ENCODE data around the gene LDLRAD4.

LDLRAD4 gene

DNA sequence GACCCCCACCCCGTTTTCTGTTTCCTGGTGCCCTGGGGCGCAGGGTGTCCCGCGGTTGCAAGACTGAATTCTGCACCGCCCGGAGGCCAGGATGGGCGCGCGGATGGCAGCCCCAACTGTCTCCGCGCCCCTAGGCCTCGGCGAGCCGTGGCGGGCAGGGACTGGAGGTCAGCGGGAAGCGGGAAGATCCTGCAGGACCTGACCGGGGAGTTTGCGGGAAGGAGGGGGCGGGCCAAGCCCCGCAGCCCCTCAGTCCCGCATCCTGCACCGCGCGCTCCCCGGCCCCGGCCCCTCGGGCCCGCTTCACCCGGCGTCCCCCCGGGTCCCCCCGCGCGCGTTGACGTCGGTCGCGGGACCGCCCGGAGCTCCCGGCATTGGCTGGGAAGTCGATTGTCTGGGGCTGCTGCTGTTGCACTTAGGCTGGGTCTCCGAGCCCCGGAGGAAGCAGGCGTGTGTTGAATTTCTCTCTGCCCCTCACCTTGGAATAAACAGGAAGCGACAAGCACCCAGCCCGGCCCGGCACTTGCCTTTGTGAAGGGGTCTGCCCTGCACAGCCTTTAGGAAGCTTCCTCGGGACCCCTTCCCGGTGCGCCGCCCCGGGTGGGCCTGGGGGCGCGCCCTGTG is at the start of gene LDLRAD4:
LDLRAD4 (plus strand) TSS at position 393 of the 624 bp plus-strand sequence.
- DNase-seq (ENCODE audit: extremely low spot score, insufficient read length, low read depth), result no peak
- no peak for FAIRE-seq

GRCh38 chr18:13173578-13174145 is 44.9 kb upstream of the LDLRAD4 start:
- FAIRE-seq (no peak), DNase-seq (ENCODE audit: extremely low spot score, insufficient read length, low read depth) (no peak)

GRCh38 chr18:13175266-13175665 is 43.3 kb upstream of the LDLRAD4 start:
- no peak for DNase-seq (ENCODE audit: extremely low spot score, insufficient read length, low read depth)
- no peak for FAIRE-seq

DNA sequence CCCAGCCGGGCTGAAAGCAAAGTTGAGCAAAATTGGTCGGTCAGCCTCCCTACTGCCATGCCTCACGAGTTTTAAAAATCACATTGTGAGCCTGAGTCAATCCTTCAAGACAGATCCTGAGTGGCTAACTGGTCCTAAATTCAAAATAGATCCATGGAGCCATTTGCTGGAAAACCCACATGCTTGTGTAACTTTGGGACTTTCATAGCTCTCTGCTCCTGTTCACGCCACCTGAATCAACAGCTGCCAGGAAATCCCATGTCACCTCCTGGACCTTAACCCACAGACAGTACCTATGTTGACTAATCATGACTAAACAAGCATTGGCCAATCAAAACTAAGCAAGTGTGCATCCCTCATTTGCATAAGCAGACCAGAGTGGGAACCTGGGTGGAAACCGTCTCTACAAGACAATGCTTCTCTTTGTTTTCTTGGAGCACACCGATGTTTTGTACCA is 42.8 kb upstream of the LDLRAD4 start:
- FAIRE-seq (no peak), DNase-seq (ENCODE audit: extremely low spot score, insufficient read length, low read depth) (no peak)

DNA sequence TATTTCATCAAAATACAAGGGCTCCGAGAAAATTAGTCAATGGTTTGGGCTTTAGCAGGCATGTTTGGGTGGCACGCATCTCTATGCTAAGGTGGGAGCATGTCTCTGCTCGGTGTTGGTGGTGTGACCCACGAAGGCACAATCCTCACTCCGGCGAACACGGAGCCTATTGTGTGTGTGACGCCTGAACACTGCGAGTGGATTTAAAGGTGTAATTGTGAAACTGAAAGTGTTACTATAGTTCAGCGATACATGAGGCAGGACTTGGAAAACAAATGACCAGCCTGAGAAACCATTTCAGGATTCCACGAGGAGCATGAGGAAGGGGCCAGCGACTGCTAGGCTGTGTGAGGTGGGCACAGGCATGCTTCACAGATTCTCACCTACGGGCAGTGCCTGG is 41.7 kb upstream of the LDLRAD4 start:
- no peak for DNase-seq (ENCODE audit: extremely low spot score, insufficient read length, low read depth)
- no peak for FAIRE-seq

DNA sequence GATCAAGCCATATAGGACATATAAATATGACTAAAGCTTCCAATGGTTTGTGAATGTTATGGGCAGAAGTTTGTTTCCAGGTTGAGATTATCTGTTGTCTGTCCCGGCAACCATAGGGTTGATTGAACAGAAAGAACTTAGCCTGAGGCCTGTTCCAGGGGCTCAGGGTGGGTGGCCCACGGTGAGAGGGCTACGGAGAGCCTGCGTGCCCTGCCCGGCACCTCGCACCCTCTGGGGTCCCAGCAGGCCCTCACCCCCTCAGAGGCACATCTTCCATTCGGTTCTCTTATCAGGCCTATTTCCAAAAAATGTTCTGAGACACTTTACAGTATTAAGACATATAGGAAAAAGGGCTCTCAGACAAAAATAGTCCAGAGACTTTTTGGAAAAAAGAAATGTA is 40.4 kb upstream of the LDLRAD4 start:
- no peak for DNase-seq (ENCODE audit: extremely low spot score, insufficient read length, low read depth)
- FAIRE-seq, result no peak

DNA sequence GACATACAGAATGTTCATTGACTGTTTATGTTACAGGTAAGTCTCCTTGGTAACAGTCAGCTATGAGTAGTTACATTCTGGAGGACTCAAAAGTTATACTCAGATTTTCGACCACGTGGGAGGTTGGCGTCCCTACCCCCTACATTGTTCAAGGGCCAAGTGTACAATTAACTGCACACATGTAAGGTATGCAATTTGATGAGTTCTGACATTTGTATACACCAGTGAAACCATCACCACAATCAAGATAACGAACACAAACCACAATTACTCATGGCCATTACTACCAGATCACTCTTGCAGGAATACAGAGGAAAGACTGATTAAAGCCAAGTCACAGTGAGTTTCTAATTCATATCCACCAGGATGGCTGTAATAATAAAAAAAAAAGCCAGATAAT is 39.6 kb upstream of the LDLRAD4 start:
- DNase-seq (ENCODE audit: extremely low spot score, insufficient read length, low read depth), result no peak

GRCh38 chr18:13179566-13180113 is 38.9 kb upstream of the LDLRAD4 start:
- no peak for FAIRE-seq
- no peak for DNase-seq (ENCODE audit: extremely low spot score, insufficient read length, low read depth)

More for the DNA sequence above, 39.6 kb upstream of the LDLRAD4 start:
- no peak for FAIRE-seq

DNA sequence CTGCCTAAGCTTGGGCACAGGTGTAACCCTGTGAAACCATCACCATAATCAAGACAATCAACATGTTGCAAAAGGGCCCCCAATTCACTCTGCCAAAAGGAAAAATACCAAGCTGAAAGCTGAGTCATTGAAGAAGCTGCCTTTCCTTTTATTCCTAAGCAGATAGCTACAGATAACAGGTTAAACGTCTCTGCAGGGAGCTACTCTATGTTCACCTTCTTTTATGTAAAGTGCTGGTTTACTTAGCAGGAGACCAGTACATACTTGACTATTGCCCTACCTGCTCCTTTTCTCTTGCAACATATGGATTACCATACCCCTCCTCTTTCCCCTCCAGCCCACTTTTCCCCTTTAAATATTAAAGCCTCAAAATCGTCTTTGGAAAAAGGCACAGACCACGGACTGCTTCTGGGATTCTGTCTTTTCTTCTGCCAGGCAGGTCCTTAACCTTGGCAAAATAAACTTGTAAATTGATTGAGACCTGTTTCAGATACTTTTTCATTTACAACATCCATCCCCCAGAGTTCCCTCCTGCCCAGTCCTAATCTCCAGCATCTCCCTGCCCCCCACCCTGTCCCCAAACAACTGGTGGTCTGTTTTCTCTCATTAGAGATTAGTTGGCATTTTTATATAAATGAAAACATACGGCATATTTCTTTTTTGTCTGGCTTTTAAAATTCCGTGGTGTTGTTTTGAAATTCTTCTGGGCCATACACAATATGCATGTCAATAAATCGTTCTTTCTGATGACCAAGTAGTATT is 37.8 kb upstream of the LDLRAD4 start:
- DNase-seq (ENCODE audit: extremely low spot score, insufficient read length, low read depth) (no peak), FAIRE-seq (no peak)

DNA sequence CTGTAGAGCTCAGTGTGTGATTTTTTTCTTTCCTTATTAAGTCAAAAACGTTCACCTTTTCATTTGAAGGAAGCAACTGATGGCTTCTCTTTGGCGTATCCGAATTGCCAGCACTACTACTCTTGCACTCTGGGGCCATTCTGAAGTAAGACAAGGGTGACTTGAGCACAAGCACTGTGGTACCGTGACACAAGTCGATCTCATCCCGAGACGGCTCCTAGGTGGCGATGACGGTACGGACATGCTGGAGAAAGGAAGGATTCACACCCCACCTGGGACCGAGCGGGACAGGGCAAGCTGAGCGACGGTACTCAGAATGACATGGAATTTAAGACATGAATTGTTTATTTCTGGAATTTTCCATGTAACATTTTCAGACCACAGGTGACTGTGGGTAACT is 36.8 kb upstream of the LDLRAD4 start:
- no peak for DNase-seq (ENCODE audit: extremely low spot score, insufficient read length, low read depth)
- FAIRE-seq, result no peak

- FAIRE-seq (no peak), DNase-seq (ENCODE audit: extremely low spot score, insufficient read length, low read depth) (no peak)
These were observed 35.2 kb upstream of the LDLRAD4 start for GRCh38 chr18:13183359-13183758.

DNA sequence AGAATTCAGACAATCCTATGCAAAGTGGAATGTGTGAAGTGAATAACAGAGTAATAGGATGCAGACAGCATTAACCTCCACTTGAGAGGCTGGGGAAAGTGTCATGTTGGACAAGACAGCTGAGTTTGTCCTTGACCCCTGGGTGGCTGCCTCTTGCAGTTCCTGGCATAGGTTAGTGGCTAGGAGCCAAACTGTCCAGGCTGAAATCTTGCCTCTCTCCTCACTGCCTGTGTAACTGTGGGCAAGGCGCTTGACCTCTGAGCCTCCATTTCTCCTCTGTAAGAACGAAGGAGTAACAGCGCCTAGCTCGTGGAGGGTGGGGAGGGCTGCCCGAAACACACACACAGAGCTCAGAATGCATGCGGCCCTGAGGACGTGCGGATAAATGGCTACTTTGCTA is 34.8 kb upstream of the LDLRAD4 start:
- no peak for FAIRE-seq
- DNase-seq (ENCODE audit: extremely low spot score, insufficient read length, low read depth), result no peak

DNA sequence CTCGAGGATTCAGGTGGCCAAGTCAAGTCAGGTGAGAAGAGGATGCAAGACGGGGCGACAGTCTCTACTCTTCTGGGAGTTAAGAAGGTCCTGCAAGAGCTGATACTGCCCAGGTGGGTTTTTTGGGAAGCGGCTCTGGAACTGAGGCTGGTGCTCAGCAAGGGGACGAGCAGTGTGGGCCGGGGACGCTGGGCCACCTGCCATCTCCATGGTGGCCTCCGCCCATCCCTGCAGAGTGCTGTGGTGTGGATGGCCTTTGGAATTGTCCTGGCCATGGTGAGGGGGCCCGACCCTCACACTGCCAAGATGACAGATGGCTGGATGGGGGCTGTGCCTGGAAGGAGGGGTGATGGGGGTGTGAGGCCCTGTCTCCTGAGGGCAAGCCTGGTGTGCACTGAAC is 34.2 kb upstream of the LDLRAD4 start:
- no peak for FAIRE-seq
- DNase-seq (ENCODE audit: extremely low spot score, insufficient read length, low read depth), result no peak

GRCh38 chr18:13185675-13186198 is 32.8 kb upstream of the LDLRAD4 start:
- FAIRE-seq, result no peak
- DNase-seq (ENCODE audit: extremely low spot score, insufficient read length, low read depth), result no peak

DNA sequence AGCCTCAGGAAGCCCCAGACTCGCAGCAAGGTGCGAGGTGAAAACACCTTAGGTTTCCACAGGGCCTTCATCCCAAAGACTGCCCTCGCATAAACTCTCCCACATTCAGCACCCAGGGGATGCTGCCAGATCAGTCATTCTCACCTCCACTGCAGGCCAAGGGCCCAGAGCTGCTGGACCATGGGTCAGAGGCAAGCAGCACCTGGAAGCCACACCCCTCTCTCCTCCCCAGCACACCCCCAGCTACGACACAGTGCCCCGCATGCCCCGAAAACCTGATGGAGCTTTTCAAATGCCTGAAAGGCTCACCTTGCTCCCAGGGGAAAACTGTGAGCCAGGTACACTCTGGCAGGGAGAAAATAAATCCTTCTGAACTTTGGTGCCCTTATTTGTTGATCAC is 31.9 kb upstream of the LDLRAD4 start:
- FAIRE-seq (no peak), DNase-seq (ENCODE audit: extremely low spot score, insufficient read length, low read depth) (no peak)

GRCh38 chr18:13187498-13187897 is 31.1 kb upstream of the LDLRAD4 start:
- FAIRE-seq, result no peak
- no peak for DNase-seq (ENCODE audit: extremely low spot score, insufficient read length, low read depth)

DNA sequence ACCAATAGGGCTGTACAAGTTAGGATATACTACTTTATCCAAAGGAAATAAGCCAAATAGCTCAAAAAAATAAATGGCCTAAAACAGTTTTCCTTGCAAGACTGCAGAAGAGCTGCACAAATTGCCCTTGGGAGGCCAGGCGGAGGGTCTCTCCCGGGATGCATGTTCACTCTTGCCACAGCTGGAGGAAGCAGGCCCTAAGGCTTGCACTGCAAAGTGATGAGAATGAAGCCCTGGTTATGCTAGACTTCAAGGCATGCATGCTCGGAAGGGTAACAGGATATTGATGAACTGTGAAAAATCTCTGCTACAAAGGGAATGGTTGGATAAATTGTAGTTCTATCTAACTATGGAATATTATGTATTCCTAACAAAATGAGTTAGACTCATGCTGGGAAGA is 27.5 kb upstream of the LDLRAD4 start:
- no peak for DNase-seq (ENCODE audit: extremely low spot score, insufficient read length, low read depth)
- FAIRE-seq, result no peak

GRCh38 chr18:13191779-13192178 is 26.8 kb upstream of the LDLRAD4 start:
- DNase-seq (ENCODE audit: extremely low spot score, insufficient read length, low read depth), result no peak
- no peak for FAIRE-seq

DNA sequence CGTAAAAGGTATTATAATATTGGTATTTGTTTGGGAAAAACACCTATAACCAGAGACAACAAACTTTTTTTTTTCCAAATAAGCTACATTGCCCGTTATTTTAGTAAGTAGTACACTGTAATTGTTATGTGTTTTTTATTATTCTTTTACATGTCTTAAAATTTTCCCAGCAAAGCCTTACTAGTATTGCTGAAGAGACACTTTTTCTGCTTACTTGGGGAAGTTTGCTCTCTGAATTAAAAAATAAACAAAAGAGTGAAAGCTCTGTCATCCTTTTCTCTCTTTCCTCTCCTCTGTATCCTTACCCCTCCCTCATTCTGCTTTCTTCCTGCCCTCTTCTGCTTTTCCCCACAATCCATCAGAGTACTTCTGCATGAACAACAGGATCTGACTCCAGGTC is 25.6 kb upstream of the LDLRAD4 start:
- DNase-seq (ENCODE audit: extremely low spot score, insufficient read length, low read depth) (no peak), FAIRE-seq (no peak)

DNA sequence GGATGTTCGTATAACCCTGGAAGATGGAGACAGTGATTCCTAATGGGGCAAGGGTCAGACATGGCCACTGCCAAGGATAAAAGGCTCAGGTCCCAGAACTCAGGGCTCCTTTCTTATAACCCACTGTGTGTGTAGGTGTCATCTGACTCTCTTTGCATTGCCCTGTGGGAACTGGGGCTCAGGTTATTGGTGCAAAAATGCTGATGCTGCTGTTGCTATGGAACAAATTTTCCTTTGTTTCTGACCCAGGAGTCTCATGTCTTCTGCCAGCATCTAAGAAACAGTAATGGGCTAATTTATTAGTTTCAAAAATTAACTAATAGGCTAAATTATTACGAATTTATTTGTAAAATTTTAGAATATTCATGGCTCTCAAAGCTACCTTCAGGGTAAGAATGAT is 24.3 kb upstream of the LDLRAD4 start:
- no peak for FAIRE-seq

DNA sequence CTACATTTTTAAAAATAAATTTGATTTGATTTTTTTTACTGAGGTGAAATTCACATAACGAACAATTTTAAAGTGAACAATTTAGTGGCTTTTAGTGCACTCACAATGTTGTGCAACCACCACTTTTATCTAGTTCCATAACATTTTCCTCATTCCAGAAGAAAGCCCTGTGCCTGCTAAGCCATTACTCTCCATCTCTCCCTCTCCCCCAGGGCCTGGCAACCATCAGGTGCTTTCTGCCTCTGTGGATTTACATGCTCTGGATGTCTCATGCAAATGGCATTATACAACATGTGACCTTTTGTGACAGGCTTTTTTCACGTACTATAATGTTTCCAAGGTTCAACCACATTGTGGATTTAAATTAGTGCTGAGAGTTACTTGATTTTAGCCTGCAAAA is 19.9 kb upstream of the LDLRAD4 start:
- no peak for DNase-seq (ENCODE audit: extremely low spot score, insufficient read length, low read depth)
- no peak for FAIRE-seq

More for the DNA sequence above, 24.3 kb upstream of the LDLRAD4 start:
- DNase-seq (ENCODE audit: extremely low spot score, insufficient read length, low read depth), result no peak

All from GM18507 (cell line).